Keratinocyte (primary cell): ENCODE data around the gene RHEX. TPM values are rescaled to one million over a fixed set of nuclear protein-coding genes. Genes with fewer than 3 reads are reported as not detected.

Experiments
- DNase-seq: peaks from one replicate; pipeline ENCODE4 v3.0.0-alpha.2; 2011; ENCODE audit warnings: low read depth, missing footprints, low spot score
- FAIRE-seq: peaks from 2 replicates; lab custom pipeline; 2011; peaks lifted over from hg19 to GRCh38; lab: Jason Lieb, UNC
- H2AFZ ChIP-seq: 2 replicates; pipeline ENCODE4 v1.6.0; 2012; ENCODE audit warnings: low read length, control low read depth, inconsistent platforms; ENCODE audit not compliant: control insufficient read depth
- H3K27ac ChIP-seq: 2 replicates; pipeline ENCODE4 v1.5.1; 2011; ENCODE audit warnings: low read length; ENCODE audit not compliant: control insufficient read depth, insufficient read depth
- H3K27me3 ChIP-seq: 3 replicates; pipeline ENCODE4 v1.6.0; 2011; ENCODE audit warnings: low read length; ENCODE audit not compliant: control insufficient read depth, insufficient read depth; ENCODE audit errors: extremely low read depth
- H3K36me3 ChIP-seq, 2 experiments: 2 replicates in 1 of 2; 3 replicates in 1 of 2; pipeline ENCODE4 v1.5.1; 2011; ENCODE audit warnings: low read length in 2 of 2, mild to moderate bottlenecking in 1 of 2; ENCODE audit not compliant: control insufficient read depth in 2 of 2, insufficient read depth in 2 of 2; ENCODE audit errors: extremely low read depth in 1 of 2
- H3K4me1 ChIP-seq: 3 replicates; pipeline ENCODE4 v1.5.1; 2011; ENCODE audit warnings: low read length; ENCODE audit not compliant: control insufficient read depth, insufficient read depth; ENCODE audit errors: extremely low read depth
- H3K4me2 ChIP-seq: 3 replicates; pipeline ENCODE4 v1.6.0; 2011; ENCODE audit warnings: low read depth, low read length; ENCODE audit not compliant: control insufficient read depth, insufficient read depth; ENCODE audit errors: extremely low read depth
- H3K4me3 ChIP-seq, 3 experiments: fragments of 200-600 bp in 1 of 3; sonication (generic) in 1 of 3; 2 replicates in 2 of 3; 3 replicates in 1 of 3; pipeline ENCODE4 v1.5.1; 2011 to 2016; ENCODE audit warnings: low read length in 3 of 3, mild to moderate bottlenecking in 3 of 3, control low read depth in 2 of 3, inconsistent platforms in 1 of 3, low read depth in 1 of 3, mixed read lengths in 1 of 3, mixed run types in 1 of 3, moderate library complexity in 1 of 3; ENCODE audit not compliant: control insufficient read depth in 2 of 3, insufficient read depth in 2 of 3; ENCODE audit errors: extremely low read depth in 1 of 3
- H3K79me2 ChIP-seq: 2 replicates; pipeline ENCODE4 v1.6.0; 2012; ENCODE audit warnings: low read length; ENCODE audit not compliant: control insufficient read depth, insufficient read depth
- H3K9ac ChIP-seq: 3 replicates; pipeline ENCODE4 v1.6.0; 2011; ENCODE audit warnings: low read length; ENCODE audit not compliant: control insufficient read depth, insufficient read depth; ENCODE audit errors: extremely low read depth
- H3K9me1 ChIP-seq: 3 replicates; pipeline ENCODE4 v1.6.0; 2011; ENCODE audit warnings: low read length; ENCODE audit not compliant: control insufficient read depth, insufficient read depth; ENCODE audit errors: extremely low read depth
- H3K9me3 ChIP-seq: 2 replicates; pipeline ENCODE4 v1.5.1; 2012; ENCODE audit warnings: low read depth, low read length; ENCODE audit not compliant: control insufficient read depth
- H4K20me1 ChIP-seq: 3 replicates; pipeline ENCODE4 v1.6.0; 2011; ENCODE audit warnings: low read length; ENCODE audit not compliant: control insufficient read depth, insufficient read depth; ENCODE audit errors: extremely low read depth
- CTCF ChIP-seq, 3 experiments: IDR thresholded peaks in 1 of 3; conservative IDR thresholded peaks in 1 of 3; optimal IDR thresholded peaks in 1 of 3; 2 replicates in 2 of 3; 3 replicates in 1 of 3; pipeline versions ENCODE3 to v1.5.1; 2011; ENCODE audit warnings: low read length in 3 of 3, mild to moderate bottlenecking in 3 of 3, moderate library complexity in 2 of 3, control low read depth in 1 of 3, inconsistent platforms in 1 of 3; ENCODE audit not compliant: insufficient read depth in 2 of 3; ENCODE audit errors: extremely low read depth in 1 of 3
- EZH2 ChIP-seq: IDR thresholded peaks from one replicate; pipeline ENCODE4 v1.6.1; 2012; ENCODE audit warnings: inconsistent platforms, mild to moderate bottlenecking, low read length, moderate library complexity
- dilution Hi-C: fragments of 300-500 bp; cut with MboI; formaldehyde crosslinking; loops from one replicate; pipeline ENCODE4 v1.7.0; 2020; ENCODE audit warnings: low sequenced_read_pairs; ENCODE audit not compliant: extremely low pct_ligation_motif_present
- polyA plus RNA-seq, 5 experiments: library from polyadenylated mRNA; depleted of rRNA in 3 of 5; stranded (reverse) in 3 of 5; stranded (forward) in 1 of 5; unstranded in 1 of 5; fragments of >200 nt; gene quantifications; 1 replicate in 1 of 5; 2 replicates in 3 of 5; 3 replicates in 1 of 5; pipeline versions ENCODE4 v1.2.1 to v1.2.3, GENCODE V29; 2011 to 2012; ENCODE audit warnings: missing spikeins in 2 of 5, low read depth in 1 of 5, low replicate concordance in 1 of 5

The RHEX gene
- polyA plus RNA-seq, 1 donor (not counting 4 experiments of a cell fraction or from before 2014, with no cell fraction given): not detected

GRCh38 chr1:206143537-206144172, 90.7 kb downstream of the RHEX start:
- FAIRE-seq (no peak), DNase-seq (no peak)
- H3K27me3 ChIP-seq: peaks cover 20% of the 10 kb centered on the region
- no peak overlapping the region for H2AFZ ChIP-seq
- dilution Hi-C loops: no loop called here
- H3K9me3 ChIP-seq: no peaks in the 10 kb centered on the region
- H3K9ac ChIP-seq: no peak overlapping the region
- no peak overlapping the region for H3K4me3 ChIP-seq
- H3K4me2 ChIP-seq: no peak overlapping the region
- H3K36me3 ChIP-seq: no peaks in the 10 kb centered on the region
- H3K27ac ChIP-seq: no peak overlapping the region
- TF ChIP-seq CTCF (optimal IDR thresholded peaks at IDR 0.05 in 1 of 3, IDR thresholded peaks at IDR 0.05 in 1 of 3, conservative IDR thresholded peaks at IDR 0.05 in 1 of 3; ENCODE audit: extremely low read depth in 1 of 3, insufficient read depth in 2 of 3, low read length in 3 of 3): no peak
- TF ChIP-seq EZH2: no peak
- no peaks in the 10 kb centered on the region for H3K4me1 ChIP-seq
- H3K79me2 ChIP-seq: no peaks in the 10 kb centered on the region
- no peaks in the 10 kb centered on the region for H4K20me1 ChIP-seq
- H3K9me1 ChIP-seq: no peaks in the 10 kb centered on the region

GRCh38 chr1:206144605-206145004, 91.6 kb downstream of the RHEX start:
- no peak overlapping the region for H3K27ac ChIP-seq
- no peak overlapping the region for H3K4me2 ChIP-seq
- DNase-seq (no peak), FAIRE-seq (no peak)
- H2AFZ ChIP-seq: no peak overlapping the region
- no peaks in the 10 kb centered on the region for H3K9me3 ChIP-seq
- H3K4me1 ChIP-seq: no peaks in the 10 kb centered on the region
- no peaks in the 10 kb centered on the region for H3K36me3 ChIP-seq
- no peak for TF ChIP-seq CTCF (optimal IDR thresholded peaks at IDR 0.05 in 1 of 3, IDR thresholded peaks at IDR 0.05 in 1 of 3, conservative IDR thresholded peaks at IDR 0.05 in 1 of 3; ENCODE audit: extremely low read depth in 1 of 3, insufficient read depth in 2 of 3, low read length in 3 of 3)
- no peak for TF ChIP-seq EZH2
- no peaks in the 10 kb centered on the region for H3K9me1 ChIP-seq
- no peak overlapping the region for H3K9ac ChIP-seq
- H3K79me2 ChIP-seq: no peaks in the 10 kb centered on the region
- peaks cover 19% of the 10 kb centered on the region for H3K27me3 ChIP-seq
- dilution Hi-C loops: no loop called here
- H4K20me1 ChIP-seq: no peaks in the 10 kb centered on the region
- H3K4me3 ChIP-seq: no peak overlapping the region
